ENCODE data around the gene CPA4.

DNA sequence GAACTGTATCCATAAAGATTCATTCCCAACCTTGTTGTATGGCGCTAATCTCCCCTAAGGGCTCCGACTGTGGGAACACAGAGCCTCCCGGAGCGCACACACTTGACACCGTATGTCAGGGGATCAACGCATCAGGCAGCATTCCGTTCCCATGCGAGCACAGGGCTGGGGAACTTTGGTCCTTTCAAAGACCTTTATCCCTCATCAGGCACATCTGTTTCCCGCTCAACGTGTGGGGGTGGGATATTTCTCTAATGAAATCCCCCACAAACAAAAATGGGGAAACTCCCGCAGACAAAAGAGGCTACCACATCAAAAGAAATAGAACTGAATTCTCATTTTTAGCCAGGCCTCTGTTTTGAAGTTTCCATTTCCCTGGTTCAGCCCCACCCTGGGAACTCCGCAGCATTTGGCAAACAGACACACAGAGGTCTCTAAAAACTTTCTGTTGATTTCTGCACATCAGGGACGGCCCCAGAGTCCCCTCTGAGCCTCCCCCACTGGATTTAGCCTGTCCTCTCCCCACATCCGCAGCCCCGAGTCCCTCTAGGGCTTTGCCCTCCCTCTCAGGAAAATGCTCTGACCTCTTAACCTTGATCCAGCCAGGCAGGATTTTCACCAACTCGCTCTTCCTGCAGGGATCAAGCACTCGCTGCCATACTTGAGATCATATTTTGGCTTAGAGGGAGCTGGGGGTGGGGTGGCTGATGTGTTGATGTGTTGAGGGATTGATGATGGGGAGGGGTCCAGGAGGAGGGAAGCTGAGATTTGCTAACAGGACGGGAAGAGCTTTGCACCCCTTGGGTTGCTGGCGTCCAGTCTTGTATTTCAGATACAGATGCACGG, 58.2 kb downstream of the CPA4 start:
- TF ChIP-seq POLR2AphosphoS5 (IDR thresholded peaks at IDR 0.05) (no peak), EP300 (IDR thresholded peaks at IDR 0.05; ENCODE audit: low read depth) (no peak)
- TF ChIP-seq, protein P1, sequence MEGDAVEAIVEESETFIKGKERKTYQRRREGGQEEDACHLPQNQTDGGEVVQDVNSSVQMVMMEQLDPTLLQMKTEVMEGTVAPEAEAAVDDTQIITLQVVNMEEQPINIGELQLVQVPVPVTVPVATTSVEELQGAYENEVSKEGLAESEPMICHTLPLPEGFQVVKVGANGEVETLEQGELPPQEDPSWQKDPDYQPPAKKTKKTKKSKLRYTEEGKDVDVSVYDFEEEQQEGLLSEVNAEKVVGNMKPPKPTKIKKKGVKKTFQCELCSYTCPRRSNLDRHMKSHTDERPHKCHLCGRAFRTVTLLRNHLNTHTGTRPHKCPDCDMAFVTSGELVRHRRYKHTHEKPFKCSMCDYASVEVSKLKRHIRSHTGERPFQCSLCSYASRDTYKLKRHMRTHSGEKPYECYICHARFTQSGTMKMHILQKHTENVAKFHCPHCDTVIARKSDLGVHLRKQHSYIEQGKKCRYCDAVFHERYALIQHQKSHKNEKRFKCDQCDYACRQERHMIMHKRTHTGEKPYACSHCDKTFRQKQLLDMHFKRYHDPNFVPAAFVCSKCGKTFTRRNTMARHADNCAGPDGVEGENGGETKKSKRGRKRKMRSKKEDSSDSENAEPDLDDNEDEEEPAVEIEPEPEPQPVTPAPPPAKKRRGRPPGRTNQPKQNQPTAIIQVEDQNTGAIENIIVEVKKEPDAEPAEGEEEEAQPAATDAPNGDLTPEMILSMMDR (IDR thresholded peaks at IDR 0.05), result no peak

Data from transverse colon (tissue), 4 donors.